Stimulated activated CD4-positive, alpha-beta T cell treated with anti-CD3 and anti-CD28 coated beads, Interleukin-2, amount 100 ng/mL, for 48 hours (primary cell): ENCODE measurements around the gene APELA.
"Not testable (repeated sequence)": the region's sequence is repeated elsewhere in the genome, so short reads cannot be mapped to it uniquely, and the experiment has no call there.

Experiments
- DNase-seq, 2 donors: peaks; one replicate each; pipeline ENCODE4 v3.0.0-alpha.2; 2020

APELA gene, protein sequence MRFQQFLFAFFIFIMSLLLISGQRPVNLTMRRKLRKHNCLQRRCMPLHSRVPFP

DNA sequence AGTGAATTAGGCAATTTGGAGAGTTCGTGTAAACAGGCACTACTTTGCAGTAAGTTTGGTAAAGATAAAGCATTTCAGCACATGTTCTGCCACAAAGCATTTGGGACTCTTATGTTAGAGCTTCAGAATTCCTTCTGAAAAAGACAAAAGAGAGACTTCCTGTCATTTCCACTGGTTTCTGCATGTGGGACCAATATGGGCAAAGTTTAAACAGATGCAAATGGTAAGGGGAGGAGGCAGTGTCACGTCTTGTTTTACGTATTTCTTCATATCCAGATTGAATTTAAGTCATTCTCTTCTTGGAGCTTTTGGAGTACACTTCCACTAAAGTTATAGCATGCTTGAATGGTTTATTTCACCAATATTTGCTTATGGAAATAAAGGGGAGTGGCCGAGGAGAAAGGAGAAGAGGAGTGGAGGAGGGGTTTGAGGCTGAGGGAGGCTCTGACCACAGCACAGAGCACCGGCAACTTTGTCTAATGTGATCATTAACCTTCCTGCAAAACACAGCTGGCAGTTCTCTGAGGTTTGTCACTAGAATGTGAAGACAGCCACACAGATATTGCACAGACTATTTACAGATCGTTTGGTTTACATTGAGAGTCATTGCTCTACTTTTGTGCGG lies at the start of gene APELA:
APELA (plus strand) TSS at position 479 of the 625 bp plus-strand sequence. CDS start 154 bp downstream, outside the sequence.
- no peak for DNase-seq

DNA sequence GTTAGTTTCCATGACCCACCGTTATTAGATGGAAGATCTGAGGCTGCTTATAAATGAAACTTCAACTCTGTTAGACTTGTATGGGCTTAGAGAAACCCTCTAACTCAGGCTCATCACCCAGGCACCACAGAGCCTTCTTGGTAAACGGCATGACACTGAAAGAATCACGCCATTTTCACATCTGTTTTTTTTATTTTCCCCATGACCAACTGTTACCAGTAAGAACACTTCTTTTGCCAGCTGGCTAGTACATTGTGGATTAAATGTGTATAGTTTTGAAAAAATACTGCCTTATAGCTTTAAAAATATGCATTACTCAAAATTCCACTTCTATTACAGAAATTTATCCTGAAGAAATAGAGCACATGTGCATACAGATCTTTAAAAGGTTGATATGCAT lies 48.0 kb upstream of the APELA start:
- no peak for DNase-seq

DNA sequence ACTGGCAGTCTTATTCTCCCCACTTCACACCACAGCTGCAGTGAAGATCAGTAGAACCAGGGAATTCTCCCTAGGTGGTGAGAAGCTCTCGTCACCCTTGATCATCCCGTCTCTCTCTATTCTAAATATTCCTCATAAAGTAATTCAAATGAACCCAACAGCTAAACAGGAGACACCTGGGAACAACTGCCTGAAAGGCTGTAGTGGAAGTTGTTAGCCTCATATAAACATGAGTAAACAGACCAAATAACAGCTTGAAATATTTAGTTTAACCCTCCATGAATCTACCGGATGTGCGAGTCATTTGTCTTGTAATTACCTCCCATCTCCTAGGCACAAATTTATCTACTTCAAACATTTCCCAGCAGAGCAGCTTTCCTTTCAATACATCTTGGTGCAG lies 30.4 kb upstream of the APELA start:
- no peak for DNase-seq

DNA sequence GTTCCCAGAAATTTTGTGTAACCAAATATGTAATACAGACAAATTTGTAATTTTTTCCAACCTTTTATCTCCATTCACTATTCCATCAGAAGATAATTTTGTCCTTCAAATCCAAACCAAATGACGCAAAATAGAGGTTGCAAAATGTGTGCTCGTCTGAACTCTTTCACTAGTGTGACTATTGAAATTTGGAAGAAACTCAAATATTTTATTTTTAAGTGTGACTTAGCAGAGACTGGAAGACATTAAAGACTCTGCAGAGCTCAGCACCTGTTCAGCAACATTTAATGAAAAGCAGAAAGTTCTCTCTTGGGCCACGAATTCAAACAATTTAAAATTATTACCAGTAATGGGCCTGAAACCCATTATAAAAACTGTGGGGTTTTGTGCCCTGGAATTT lies 30.0 kb upstream of the APELA start:
- no peak for DNase-seq

DNA sequence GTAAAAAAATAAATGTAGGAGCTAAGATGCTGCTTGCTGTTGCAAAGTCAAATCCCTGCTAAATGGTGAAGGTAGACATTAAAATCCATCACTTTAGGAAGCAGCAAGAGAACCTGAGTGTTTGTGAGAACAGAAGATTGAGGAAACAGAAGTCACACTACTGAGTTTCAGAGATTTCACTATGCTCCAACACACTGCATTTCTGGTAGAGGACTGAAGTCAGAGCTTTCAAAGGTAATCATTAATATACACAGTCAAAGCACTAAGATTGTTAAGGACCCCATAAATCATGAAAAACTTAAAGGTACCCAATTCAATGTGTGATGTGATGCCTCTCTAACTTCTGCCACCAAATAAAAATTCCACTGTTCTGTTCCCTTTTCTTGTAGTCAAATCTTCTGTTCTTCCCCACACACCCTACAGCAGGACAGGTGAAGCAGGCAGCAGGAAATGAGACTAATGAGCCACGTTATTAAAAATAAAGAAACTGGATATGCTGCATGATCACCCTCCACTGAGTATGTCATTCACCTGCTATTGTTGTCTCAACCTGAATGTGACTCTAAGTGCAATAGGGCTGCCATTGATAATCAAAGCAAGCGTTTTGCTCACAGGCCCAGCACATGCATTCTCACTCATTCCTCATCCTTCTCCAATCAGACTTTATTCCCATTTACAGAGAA lies 28.9 kb upstream of the APELA start:
- no peak for DNase-seq

DNA sequence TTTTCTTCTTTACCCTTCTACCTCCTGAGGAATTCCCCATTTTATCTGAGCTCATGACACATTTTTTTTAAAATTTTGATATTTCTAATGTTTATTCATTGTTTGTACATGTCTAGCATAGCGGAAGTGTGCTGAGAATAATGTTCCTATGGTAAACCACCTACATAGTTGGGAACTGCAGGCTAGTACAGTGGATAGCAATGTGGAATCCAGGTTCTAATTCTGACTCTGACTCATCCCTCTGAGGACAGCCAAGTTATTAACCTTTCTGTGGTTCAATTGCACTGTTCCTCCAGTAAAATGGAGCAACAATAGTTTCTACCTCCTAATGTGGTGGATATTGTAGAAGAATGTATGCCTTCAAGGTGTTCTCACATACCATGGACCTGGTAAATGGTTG lies 20.6 kb upstream of the APELA start:
- DNase-seq = no peak

DNA sequence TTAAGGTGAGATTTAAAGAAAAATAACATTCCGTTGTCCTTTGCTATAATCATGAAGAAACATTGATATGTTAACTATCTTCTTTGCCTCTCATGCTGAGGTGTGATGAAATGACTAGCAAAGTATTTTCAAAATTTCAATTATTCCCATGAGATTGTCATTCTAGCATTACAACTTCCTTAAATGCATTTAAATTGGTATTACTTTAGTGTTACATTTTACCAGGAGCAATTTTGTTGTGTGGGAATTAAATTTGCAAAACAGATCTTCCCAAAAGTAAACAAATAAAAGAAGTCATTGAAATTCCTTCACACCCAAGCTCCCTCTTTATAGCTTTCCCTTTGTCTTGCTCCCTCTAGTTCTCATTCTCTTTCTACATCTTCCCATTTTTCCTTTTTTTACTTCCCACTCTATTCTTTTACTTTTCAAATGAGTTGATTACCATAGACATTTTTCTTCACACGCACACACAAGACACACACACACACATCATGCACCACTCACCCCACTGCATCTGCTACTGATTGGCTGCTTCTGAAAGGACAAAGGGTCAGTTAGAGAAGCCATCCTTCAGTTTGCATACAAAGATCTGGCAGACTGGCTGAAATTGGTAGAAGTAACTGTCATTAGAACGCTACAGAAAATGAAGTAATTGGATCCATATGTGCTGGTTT lies 10.0 kb upstream of the APELA start:
- no peak for DNase-seq

DNA sequence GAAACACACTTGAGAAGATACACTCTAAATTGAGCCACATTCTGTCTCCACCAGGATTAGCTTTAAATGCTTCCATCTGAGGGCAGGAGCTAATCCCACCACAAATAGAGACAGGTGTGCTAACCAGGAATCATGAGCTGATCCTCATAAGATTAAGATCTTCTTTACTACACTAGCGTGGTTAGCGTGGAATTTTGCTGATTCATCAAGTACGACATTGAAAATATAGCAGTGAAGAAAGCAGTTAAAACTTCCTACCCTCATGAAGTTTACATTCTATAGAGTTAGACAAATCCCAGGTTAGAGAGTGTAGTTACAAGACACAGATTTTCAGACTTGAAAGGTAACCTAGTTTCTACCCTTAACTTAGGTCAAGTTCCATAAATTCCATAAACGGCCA lies 5.3 kb upstream of the APELA start:
- no peak for DNase-seq

DNA sequence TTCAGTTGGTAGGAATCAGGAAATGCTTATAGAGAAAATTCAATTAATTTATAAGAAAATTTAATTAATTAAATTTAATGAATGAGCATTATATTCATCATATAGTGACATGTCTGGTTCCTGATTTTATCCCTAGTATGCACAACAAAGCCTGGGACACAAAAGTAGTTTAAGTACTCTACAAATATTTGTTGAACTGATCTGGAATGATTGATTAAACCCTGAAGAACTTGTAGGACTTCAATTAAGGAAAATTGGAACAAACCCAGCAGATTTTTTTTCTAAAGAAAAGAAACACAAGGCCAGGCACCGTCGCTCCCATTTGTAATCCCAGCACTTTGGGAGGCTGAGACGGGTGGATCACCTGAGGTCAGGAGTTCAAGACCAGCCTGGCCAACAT lies 4.5 kb upstream of the APELA start:
- DNase-seq = no peak

DNA sequence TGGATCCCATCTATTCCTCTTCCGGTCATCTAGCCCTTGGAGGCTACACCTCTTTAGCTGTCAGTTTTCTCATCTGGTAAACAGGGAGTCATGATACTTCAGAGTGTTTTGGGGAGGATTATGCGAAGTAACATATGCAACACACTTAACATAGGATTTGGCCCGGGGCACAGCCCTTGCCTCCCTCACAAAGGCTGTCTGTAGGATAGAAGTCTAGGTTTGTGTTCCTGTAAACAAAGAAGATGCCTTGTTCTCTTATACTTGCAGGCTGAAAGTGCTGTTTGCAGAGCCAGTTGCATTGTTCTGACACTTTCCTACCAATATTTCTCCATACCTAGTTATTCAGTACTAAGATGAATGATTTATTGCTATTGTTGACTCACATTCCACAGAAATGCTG lies 2.2 kb upstream of the APELA start:
- no peak for DNase-seq

DNA sequence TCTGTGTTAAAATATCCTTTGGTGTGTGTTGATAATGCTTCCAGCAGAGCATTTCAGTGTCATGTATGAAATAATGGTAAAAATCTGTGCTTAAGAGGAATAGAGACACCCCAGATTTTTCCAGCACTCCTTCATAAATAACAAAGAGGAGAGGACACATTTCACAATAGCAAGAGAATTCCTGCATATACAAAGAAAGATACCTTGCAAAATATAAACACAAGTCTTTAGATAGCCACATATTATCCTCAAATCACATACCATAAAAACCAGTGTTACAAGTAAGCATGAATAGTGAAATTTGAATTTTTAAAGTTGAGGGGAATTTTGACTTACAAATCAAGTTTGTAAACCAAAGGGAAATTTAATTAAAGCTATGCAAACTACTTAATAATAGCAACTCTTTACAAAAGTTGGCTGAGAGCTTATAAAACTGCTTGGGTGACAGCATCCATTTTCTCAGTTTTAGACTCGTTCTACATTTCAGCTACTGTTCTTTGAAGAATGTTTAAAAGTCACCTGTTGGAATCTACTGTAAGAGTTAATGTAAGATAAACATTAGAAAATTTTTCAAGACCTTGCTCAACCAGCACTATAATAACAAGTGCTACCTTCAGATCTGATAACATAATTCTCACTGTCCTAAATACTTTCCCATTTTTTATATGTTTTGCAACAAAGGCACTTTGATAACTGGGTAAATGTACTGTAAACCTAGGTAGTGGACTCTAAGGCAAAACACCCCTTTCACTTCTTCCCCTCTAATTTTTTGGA lies 3.7 kb downstream of the APELA start:
- no peak for DNase-seq

DNA sequence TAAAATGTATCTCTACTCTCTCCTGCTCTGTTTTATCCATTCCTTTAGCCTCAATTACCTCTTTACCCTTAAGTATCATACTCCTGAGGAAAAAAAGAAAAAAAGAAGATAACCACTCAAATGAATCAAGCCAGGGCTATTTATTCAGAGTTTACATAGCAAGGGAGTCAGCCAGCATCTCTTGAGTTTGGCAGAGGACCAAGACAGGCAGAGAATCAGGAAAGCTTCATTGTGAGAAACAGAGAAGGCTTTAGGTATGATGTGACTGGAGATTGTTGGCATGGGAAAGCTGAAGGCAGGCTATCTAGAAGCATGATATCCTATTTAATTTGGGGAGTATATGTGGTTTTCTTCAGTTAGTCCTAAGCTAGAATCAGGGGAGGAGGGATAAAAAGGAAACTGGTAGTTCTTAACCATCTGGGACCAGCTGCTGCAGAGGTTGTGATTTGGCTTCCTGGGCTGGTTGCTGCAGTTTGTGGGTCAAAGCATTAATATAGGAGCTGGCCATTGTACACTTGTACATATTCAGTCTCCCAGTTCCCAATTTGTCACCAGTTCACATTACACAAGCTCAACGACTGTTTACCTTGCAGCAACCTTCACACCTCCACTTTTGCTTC lies 11.2 kb downstream of the APELA start:
- no peak for DNase-seq

DNA sequence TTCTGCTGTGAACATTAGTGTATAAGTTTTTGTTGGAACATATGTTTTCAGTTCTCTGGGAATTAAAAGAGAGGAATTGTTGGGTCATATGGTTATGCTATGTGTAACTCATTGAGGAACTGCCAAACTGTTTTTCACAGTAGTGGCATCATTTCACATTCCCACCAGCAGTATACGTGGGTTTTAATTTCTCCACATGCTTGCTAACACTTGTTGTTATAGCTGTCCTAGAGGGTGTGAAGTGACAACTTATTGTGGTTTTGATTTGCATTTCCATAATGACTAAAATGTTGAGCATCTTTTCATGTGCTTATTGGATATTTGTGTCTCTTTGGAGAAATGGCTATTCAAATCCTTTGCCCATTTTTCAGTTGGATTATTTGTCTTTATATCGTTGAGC lies 13.7 kb downstream of the APELA start:
- DNase-seq = no peak

DNA sequence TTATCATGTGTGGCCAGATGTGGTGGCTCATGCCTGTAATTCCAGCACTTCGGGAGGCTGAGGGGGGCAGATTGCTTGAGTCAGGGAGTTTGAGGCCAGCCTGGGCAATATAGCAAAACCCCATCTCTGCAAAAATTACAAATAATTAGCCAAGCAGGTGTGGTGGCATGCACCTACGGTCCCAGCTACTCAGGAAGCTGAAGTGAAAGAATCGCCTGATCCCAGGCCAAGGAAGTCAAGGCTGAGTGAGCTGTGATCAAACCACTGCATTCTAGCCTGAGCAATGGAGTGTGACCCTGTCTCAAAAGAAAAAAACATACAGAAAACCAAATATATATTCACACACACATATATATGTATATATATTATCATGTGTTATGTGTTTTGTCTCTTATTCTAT lies 15.0 kb downstream of the APELA start:
- no peak for DNase-seq

DNA sequence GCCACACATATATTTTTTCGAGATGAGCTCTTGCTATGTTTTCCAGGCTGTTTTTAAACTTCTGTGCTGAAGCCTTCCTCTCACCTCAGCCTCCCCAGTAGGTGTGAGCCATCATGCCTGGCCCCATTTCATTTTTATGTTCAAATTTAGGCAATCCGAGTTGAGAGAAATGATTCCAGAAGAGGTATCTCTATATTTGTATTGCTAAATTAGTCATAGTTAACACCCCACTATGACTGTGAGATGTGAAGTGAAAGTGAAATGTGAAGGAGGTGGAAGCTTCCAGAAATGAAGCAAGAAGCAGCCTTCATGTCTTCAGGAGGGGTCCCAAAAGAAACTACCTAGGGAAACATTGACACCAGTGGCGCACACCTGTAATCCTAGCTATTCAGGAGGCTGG lies 17.7 kb downstream of the APELA start:
- DNase-seq = no peak

DNA sequence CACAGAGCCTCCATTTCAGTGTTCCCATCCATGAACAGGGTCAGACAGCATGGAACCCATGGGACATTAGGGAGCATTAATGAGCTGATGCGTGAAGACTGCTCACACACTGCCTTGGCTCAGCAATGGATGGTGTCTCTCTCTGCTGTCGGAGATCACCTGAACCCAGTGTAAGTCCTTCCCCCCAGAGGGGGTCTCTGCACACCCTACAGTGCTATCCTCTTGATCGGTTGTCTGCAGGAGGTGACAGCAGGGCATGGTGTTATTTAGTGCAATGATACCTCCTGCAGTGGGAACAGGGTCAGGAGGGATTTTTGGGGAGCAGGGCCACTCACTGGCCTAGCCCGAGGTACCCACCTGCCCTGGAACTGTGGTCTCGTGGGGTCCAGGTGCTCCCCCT lies 25.6 kb downstream of the APELA start:
- DNase-seq = no peak

DNA sequence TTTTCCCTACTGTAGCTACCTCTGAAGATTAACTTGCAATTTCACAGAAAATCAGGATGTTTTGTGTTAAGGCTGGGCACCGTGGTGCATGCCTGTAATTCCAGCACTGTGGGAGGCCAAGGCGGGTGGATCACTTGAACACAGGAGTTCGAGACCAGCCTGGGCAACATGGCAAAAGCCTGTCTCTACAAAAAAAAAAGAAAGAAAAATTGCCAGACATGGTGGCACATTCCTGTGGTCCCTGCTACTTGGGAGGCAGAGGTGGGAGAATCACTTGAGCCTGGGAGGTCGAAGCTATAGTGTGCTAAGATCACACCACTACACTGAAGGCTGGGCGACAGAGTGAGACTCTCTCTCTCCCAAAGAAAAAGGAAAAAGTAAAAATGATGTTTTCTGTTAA lies 27.4 kb downstream of the APELA start:
- DNase-seq = no peak

DNA sequence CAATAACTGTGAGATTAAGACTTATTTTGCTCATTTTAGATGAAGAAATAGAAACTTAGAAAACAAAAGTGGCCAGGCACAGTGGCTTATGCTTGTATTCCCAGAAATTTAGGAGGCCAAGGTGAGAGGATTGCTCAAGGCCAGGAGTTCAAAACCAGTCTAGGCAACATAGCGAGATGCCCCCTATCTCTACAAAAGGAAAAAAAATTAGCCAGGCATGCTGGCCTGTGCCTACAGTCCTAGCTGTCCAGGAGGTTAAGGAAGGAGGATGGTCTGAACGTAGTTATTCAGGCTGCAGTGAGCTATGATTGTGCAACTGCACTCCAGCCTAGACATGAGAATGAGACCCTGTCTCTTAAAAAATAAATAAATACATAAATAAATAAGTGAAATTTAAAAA lies 28.0 kb downstream of the APELA start:
- DNase-seq = no peak

DNA sequence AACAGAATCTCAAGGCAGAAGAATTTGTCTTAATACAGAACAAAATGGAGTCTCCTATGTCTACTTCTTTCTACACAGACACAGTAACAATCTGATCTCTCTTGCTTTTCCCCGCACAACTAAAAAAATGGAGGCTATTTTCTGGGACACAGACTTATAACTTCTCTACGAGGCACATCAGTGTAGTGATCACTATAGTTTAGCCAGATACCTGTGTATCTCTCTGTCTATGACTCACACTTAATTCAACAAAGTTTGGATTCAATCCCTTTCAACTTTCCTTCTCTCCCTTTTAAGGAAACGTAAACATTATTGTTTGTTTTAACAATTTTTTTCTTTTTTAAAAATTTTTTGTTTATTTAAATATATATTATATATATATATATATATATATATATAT lies 29.4 kb downstream of the APELA start:
- no peak for DNase-seq

DNA sequence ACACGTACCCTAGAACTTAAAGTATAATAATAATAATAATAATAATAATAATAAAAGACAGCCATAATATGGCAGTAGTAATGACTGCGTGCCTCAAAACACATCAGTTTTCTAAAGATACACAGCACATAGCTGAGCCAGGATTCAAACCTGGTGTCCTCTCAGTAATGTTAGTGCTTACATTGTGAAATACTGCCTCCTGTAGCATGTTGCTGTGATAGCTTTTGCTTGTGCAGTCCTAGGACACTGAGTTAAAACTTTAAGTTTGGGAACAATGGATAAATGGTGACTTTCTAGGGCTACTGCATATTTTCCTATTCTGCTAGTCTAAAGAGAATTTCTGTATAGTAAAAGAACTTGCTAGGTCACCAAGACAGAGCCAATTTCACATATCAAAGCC lies 36.5 kb downstream of the APELA start:
- not testable (repeated sequence) for DNase-seq

DNA sequence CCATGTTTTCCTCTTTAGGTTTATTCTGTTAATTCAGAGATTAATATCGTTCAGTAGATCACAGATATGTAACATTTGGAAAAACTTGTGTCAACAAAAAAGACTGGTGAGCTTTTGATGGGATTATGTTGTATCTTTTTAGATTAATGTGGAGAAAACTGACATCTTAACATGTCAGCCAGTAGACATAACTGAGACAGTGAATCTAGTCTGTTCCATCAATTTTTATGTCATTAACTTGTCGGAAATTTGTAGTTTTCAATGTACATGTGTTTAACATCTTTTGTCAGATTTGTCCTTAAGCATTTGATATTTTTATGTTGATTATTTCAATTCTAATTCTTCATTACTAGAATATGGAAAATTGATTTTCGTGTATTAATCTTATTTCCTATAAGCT lies 42.0 kb downstream of the APELA start:
- DNase-seq = no peak

DNA sequence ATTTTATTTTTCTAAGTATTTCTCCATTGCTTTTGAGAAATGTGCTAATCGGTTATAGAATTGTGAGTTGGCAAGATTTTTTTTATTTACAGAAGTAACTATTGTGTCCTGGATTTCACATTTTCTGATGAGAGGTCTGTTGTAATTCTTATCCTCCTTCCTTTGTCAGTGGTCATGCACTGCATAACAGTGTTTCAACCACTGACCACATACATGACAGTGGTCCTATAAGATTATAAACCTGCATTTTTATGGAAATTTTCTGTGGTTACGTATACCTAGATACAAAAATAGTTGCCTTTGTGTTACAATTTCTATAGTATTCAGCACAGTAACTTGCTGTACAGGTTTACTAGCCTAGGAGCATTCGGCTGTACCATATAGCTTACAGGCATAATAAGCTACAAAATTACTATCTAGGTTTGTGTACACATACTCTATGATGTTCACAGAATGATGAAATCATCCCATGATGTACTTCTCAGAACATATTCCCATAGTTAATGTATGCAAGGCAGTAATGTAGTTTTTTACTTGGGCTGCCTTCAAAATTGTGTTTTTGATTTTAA lies 47.8 kb downstream of the APELA start:
- DNase-seq = no peak

DNA sequence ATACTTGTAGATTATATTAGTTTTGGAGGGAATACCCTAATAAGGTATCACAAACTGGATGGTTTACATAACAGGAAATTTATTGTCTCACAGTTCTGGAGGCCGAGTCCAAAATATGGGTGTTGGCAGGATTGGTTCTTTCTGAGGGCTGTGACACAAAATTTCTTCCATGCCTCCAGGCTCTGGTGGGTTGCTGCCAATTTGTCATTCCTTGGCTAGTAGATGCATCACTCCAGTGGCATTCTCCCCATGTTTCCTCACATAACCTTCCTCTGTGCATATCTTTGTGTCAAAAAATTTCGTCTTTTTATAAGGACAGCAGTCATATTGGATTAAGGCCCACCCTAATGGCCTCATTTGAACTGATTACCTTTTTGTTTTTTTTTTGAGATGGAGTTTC lies 49.3 kb downstream of the APELA start:
- DNase-seq = no peak
